GM12874 (cell line): ENCODE data around the gene FHIT.

Experiments used
- TF ChIP-seq, protein P1 (sequence below): IDR thresholded peaks from 2 replicates; pipeline ENCODE4 v1.5.1; 2011; ENCODE audit warnings: low read depth, mild to moderate bottlenecking, control low read depth, low read length, moderate library complexity; ENCODE audit not compliant: insufficient read depth

The FHIT gene

DNA sequence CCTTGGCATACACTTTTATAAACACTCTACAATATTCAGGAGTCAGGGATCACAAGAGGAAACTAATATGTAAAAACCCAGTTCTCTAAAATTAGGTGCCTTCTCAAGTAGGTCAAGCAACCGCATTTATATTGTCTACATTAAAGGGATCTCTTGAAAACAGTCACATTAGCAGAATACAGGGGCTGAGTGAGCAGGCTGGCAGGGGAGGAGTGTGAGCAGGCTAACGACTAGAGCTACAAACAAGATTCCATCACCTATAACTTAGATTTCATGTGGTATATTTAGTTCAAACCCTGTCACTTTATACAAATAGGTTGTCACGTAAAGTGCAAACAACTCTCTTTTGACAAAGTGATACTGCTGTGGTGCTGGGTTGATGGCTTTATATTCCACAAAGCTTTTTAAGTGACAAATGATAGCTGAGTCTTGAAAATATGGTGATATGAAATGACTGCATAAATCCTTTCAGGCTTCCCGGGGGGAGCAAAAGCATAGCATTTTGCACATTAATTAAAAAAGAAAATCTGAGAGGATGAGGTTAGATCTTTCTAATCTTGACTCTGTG is 937.9 kb downstream of the FHIT start:
- TF ChIP-seq, protein P1, sequence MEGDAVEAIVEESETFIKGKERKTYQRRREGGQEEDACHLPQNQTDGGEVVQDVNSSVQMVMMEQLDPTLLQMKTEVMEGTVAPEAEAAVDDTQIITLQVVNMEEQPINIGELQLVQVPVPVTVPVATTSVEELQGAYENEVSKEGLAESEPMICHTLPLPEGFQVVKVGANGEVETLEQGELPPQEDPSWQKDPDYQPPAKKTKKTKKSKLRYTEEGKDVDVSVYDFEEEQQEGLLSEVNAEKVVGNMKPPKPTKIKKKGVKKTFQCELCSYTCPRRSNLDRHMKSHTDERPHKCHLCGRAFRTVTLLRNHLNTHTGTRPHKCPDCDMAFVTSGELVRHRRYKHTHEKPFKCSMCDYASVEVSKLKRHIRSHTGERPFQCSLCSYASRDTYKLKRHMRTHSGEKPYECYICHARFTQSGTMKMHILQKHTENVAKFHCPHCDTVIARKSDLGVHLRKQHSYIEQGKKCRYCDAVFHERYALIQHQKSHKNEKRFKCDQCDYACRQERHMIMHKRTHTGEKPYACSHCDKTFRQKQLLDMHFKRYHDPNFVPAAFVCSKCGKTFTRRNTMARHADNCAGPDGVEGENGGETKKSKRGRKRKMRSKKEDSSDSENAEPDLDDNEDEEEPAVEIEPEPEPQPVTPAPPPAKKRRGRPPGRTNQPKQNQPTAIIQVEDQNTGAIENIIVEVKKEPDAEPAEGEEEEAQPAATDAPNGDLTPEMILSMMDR, result no peak

DNA sequence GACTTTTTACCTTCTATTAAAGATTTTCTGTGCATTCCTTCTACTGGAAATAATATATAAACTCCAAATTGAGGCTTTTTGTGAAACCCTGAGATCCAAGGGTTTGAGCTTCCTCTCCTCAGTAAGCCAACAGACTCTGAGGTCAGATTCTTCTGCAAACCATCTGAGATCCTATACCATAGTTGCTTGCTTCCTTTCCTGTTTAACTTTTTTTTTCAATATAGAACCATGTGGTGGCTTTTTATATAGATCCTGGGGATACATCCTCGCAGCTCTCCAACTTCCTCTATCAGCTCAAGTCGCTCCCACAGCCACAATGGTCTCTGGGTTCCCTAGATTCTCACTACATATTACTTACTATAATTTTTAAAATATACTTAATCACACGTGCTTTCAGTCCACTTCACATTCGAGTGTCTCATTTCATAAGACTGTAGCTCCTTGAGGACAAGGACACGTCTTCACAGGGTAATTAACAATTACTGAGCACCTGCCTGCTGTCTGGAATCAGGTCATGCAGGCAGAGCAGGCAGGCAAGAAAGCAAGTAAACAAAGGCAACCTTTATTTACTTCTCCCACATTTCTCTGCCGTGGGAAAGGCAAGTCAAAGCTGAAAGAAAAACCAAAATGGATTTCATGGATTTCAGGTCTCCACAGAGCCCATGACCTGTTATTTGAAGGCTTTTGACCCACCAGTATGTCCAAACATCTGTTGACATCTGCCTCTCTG is 941.5 kb downstream of the FHIT start:
- TF ChIP-seq, protein P1, result no peak

DNA sequence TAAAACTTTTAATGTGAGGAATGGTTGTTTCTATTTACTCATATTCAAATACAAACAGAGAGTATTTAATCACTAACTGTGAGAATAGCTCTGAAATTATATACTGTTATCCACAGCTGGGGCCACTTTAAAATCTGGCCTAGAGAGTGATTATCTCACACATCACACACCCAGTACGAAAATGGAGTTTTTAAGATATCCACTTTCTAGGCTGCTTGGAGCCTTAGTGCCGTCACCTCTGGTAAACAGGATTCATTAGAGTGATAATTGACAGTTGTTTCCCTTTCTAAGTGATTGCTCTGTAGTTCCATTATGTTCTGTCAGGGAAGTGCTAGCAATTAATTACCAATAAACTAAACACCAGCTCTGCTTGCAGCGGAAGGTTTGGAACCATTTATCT is 942.4 kb downstream of the FHIT start:
- TF ChIP-seq, protein P1, result no peak

DNA sequence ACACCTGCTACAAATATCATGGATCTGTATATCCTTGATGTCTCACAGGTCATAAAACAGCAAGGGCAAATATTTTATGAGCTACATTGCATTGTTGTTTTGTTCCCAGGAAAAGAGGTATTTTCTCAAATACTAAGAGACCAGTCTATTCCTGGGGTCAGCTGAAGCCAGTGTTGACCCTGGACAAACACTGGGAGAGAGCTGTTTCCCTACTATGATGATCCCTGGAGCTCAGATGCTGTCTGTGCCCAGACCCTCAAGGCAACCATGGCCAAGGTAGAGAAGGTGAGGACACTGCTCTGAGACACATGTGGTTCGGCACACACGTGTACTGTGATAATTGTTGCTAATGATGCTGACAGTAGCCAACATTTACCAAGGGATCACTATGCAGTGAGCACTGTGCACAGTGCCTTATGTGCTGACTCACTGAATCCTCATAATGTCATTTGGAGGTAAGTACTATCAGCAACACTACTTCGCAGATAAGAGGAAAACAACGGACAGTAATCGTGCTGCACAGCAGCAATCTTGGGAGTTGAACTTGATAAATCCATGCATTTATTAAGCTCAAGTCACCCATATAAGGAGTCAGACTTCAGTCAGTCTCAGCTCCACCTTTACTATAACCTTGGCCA is 943.6 kb downstream of the FHIT start:
- TF ChIP-seq, protein P1, result no peak

DNA sequence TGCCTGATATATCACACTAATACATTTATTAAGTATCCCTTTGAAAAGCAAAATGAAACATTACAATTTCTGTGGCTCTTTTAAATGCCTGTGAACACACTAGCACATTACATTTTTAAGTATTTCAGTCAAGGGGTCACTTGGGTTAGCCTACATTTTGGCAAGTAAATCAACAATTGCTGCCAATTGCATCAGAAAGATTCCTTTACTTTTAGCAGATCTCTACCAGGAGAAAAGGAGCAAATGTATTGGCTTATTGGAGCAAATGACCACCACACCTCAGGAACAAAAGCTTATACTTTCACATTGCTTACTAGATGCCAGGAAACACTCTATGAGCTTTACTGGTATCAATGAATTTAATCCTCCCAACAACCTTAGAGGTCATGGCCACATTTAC is 947.1 kb downstream of the FHIT start:
- TF ChIP-seq, protein P1, result no peak

DNA sequence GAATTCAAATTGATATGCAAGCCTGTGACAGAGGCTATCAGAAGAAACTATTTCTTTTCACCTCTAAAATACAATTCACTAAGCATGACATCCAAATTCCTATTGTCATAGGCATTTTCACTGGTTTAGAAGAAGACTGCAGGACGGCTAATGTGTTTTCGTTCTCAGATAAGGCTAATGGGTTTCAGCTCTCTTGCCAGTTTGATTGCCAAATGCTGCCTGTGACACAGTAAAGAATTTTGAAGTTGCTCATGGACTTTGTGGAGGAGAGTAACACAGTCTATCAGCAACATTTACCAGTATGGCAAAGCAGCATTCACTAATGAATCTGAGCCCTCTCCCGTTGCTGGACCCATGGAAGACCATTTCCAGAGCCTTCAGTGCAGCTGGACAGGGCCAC is 948.1 kb downstream of the FHIT start:
- TF ChIP-seq, protein P1, result no peak

DNA sequence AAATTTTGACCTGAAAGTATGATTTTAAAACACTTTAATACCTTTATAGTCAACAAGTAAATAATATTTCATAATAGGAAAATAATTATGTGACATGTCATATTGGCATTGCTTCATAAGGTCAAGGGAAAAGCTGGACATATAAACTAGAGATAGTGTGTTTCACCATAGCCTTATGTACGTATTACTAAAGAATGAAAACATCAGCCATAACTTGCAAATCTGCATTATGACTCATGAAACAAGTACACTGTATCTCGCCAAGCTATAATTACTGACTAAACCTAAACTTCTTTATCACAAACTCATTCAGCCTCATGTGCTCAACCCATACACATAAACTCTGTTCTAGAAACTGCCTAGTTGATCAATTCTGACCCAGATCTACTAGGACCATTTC is 950.1 kb downstream of the FHIT start:
- TF ChIP-seq, protein P1, result no peak
